Endothelial cell of umbilical vein (primary cell): Measurements from ENCODE around the gene LKAAEAR1. TPM values are rescaled to one million over a fixed set of nuclear protein-coding genes. Genes with fewer than 3 reads are reported as not detected.

ENCODE experiments used
- BruUV-seq: library from RNA; stranded (reverse); fragments of 400-500 nt; replicated peaks from 2 replicates; lab custom pipeline; 2021; lab: Mats Ljungman, UMichigan
- CTCF ChIA-PET: fragments of 300-600, 350-600 bp; sonication (Branson Sonifier 250); formaldehyde crosslinking; loops from one replicate; lab custom pipeline; 2021; ENCODE audit warnings: antibody characterized with exemption, inconsistent platforms; lab: Charles Lee
- POLR2A ChIA-PET: fragments of 300-600, 350-600 bp; sonication (Branson Sonifier 250); formaldehyde crosslinking; loops from one replicate; lab custom pipeline; 2021; ENCODE audit warnings: antibody characterized with exemption, inconsistent platforms; lab: Charles Lee
- DNase-seq: peaks from one replicate; pipeline ENCODE4 v3.0.0-alpha.2; 2011; ENCODE audit warnings: low read depth, low spot score
- FAIRE-seq: peaks from 2 replicates; lab custom pipeline; 2011; peaks lifted over from hg19 to GRCh38; lab: Jason Lieb, UNC
- H2AFZ ChIP-seq: 2 replicates; pipeline ENCODE4 v1.6.0; 2012; ENCODE audit warnings: low read depth, low read length, control low read depth, inconsistent platforms
- H3K27ac ChIP-seq: 2 replicates; pipeline ENCODE4 v1.5.1; 2011; ENCODE audit warnings: low read depth, mild to moderate bottlenecking, control low read depth, low read length, moderate library complexity; ENCODE audit not compliant: insufficient read depth
- H3K27me3 ChIP-seq, 2 experiments: 2 replicates each; pipeline versions ENCODE4 v1.6.0 to v1.6.1; 2011; ENCODE audit warnings: low read length in 2 of 2, mixed read lengths in 1 of 2; ENCODE audit not compliant: control insufficient read depth in 2 of 2, insufficient read depth in 2 of 2
- H3K36me3 ChIP-seq, 2 experiments: 2 replicates in 1 of 2; 3 replicates in 1 of 2; pipeline ENCODE4 v1.5.1; 2011; ENCODE audit warnings: low read length in 2 of 2, mild to moderate bottlenecking in 1 of 2, moderate library complexity in 1 of 2; ENCODE audit not compliant: control insufficient read depth in 2 of 2, insufficient read depth in 2 of 2; ENCODE audit errors: extremely low read depth in 1 of 2
- H3K4me1 ChIP-seq: 3 replicates; pipeline ENCODE4 v1.5.1; 2011; ENCODE audit warnings: mild to moderate bottlenecking, low read length; ENCODE audit not compliant: control insufficient read depth, insufficient read depth; ENCODE audit errors: extremely low read depth
- H3K4me2 ChIP-seq: 2 replicates; pipeline ENCODE4 v1.6.1; 2011; ENCODE audit warnings: low read length, control low read depth, mixed read lengths; ENCODE audit not compliant: insufficient read depth
- H3K4me3 ChIP-seq, 3 experiments: fragments of 200-600 bp in 1 of 3; sonication (generic), shearing (Covaris generic) in 1 of 3; replicated peaks in 1 of 3; 2 replicates each; pipeline ENCODE4 v1.5.1; 2011 to 2016; ENCODE audit warnings: control low read depth in 3 of 3, low read length in 3 of 3, mild to moderate bottlenecking in 2 of 3, inconsistent platforms in 1 of 3, low read depth in 1 of 3, moderate library complexity in 1 of 3; ENCODE audit not compliant: insufficient read depth in 1 of 3
- H3K79me2 ChIP-seq: 2 replicates; pipeline ENCODE4 v1.6.0; 2012; ENCODE audit warnings: low read length, inconsistent platforms; ENCODE audit not compliant: control insufficient read depth, insufficient read depth
- H3K9ac ChIP-seq: replicated peaks from 2 replicates; pipeline ENCODE3; 2011; ENCODE audit warnings: low read length, control low read depth; ENCODE audit not compliant: insufficient read depth; ENCODE audit errors: extremely low read depth
- H3K9me1 ChIP-seq: replicated peaks from 3 replicates; pipeline ENCODE4 v1.6.0; 2011; ENCODE audit warnings: mild to moderate bottlenecking, low read length; ENCODE audit not compliant: control insufficient read depth, insufficient read depth; ENCODE audit errors: extremely low read depth
- H3K9me3 ChIP-seq: replicated peaks from 2 replicates; pipeline ENCODE4 v1.5.1; 2012; ENCODE audit warnings: low read length, inconsistent platforms; ENCODE audit not compliant: control insufficient read depth, insufficient read depth
- H4K20me1 ChIP-seq: replicated peaks from 2 replicates; pipeline ENCODE3; 2011; ENCODE audit warnings: mild to moderate bottlenecking, low read length; ENCODE audit not compliant: control insufficient read depth, insufficient read depth; ENCODE audit errors: extremely low read depth
- CTCF ChIP-seq, 2 donors: IDR thresholded peaks; 1 replicate in 1 of 2; 2 replicates in 1 of 2; pipeline ENCODE4 v1.5.1; 2011; ENCODE audit warnings: low read length in 2 of 2, mild to moderate bottlenecking in 2 of 2, moderate library complexity in 2 of 2, control low read depth in 1 of 2, inconsistent platforms in 1 of 2, low read depth in 1 of 2; ENCODE audit not compliant: insufficient read depth in 1 of 2; ENCODE audit errors: extremely low read depth in 1 of 2
- EZH2 ChIP-seq: IDR thresholded peaks from 2 replicates; pipeline ENCODE4 v1.6.1; 2012; ENCODE audit warnings: borderline replicate concordance, low read depth, mild to moderate bottlenecking, moderate library complexity, low read length, inconsistent platforms; ENCODE audit not compliant: severe bottlenecking
- FOS ChIP-seq: IDR thresholded peaks from 2 replicates; pipeline ENCODE4 v1.6.1; 2011; ENCODE audit warnings: mild to moderate bottlenecking, low read length, moderate library complexity, borderline replicate concordance; ENCODE audit not compliant: insufficient read depth
- GATA2 ChIP-seq: IDR thresholded peaks from 2 replicates; pipeline ENCODE4 v1.7.0; 2011; ENCODE audit warnings: low read depth, mild to moderate bottlenecking, moderate library complexity, mixed read lengths, low read length; ENCODE audit not compliant: insufficient read length, insufficient read depth
- JUN ChIP-seq: IDR thresholded peaks from 2 replicates; pipeline ENCODE4 v1.6.1; 2011; ENCODE audit warnings: borderline replicate concordance, low read depth; ENCODE audit not compliant: insufficient read length, insufficient read depth
- MYC ChIP-seq: IDR thresholded peaks from one replicate; pipeline ENCODE4 v1.6.1; 2011; ENCODE audit warnings: mild to moderate bottlenecking, low read depth, low read length
- POLR2A ChIP-seq: IDR thresholded peaks from 2 replicates; pipeline ENCODE4 v1.6.1; 2012; ENCODE audit warnings: low read depth, mild to moderate bottlenecking, control low read depth, low read length
- POLR2AphosphoS5 ChIP-seq: IDR thresholded peaks from 2 replicates; pipeline ENCODE4 v1.6.1; 2012; ENCODE audit warnings: low read depth, mild to moderate bottlenecking, control low read depth, low read length, moderate library complexity; ENCODE audit not compliant: insufficient read depth
- dilution Hi-C: fragments of 300-500 bp; cut with MboI; formaldehyde crosslinking; loops from one replicate; pipeline ENCODE4 v1.15.0; 2019; ENCODE audit warnings: low sequenced_read_pairs; ENCODE audit not compliant: extremely low pct_ligation_motif_present
- intact Hi-C: fragments of 100-400 bp; cut with micrococcal nuclease; formaldehyde crosslinking; loops from one replicate; pipeline ENCODE4 v1.10.0; 2022
- polyA plus RNA-seq, 4 experiments: library from polyadenylated mRNA; depleted of rRNA in 3 of 4; stranded (reverse) in 3 of 4; unstranded in 1 of 4; fragments of >200 nt; gene quantifications; 2 replicates each; pipeline versions ENCODE4 v1.2.1 to v1.2.3, GENCODE V29; 2011 to 2012; ENCODE audit warnings: missing spikeins in 1 of 4
- total RNA-seq: library from RNA; stranded (reverse); gene quantifications from 2 replicates; pipeline ENCODE4 v1.2.3, GENCODE V29; 2021

LKAAEAR1 gene
- total and polyA plus RNA-seq, 2 donors (not counting 3 experiments of a cell fraction or from before 2014, with no cell fraction given): 0.29 TPM; not detected in 1

- H2AFZ ChIP-seq: no peak overlapping the region
- no peak overlapping the region for H3K4me2 ChIP-seq
- BruUV-seq: no TSS peak
- intact Hi-C loops: no loop called here
- CTCF ChIA-PET: interaction anchor here (0.9 to 2.3 kb wide), 5 partner anchors 10 to 532 kb away, joined by 3 to 21 read pairs (median 5); no protein-coding TSS in a partner anchor
- no peak for TF ChIP-seq POLR2A
- no peak for TF ChIP-seq GATA2
- no peak for TF ChIP-seq CTCF (IDR thresholded peaks at IDR 0.05; ENCODE audit: extremely low read depth in 1 of 2, insufficient read depth in 1 of 2, low read depth in 1 of 2, low read length in 2 of 2)
- TF ChIP-seq POLR2AphosphoS5: no peak
- TF ChIP-seq FOS: no peak
- no peak for TF ChIP-seq MYC
- TF ChIP-seq EZH2: no peak
- no peak for TF ChIP-seq JUN
- H3K4me1 ChIP-seq: no peaks in the 10 kb centered on the region
- no peaks in the 10 kb centered on the region for H3K27me3 ChIP-seq
- no peaks in the 10 kb centered on the region for H3K9me3 ChIP-seq
- no peaks in the 10 kb centered on the region for H4K20me1 ChIP-seq
- peaks cover 0 to 18% of the 10 kb centered on the region in 2 experiments for H3K36me3 ChIP-seq
- H3K79me2 ChIP-seq: no peaks in the 10 kb centered on the region
- dilution Hi-C loops: no loop called here
- H3K9ac ChIP-seq: no peak overlapping the region
- POLR2A ChIA-PET: interaction anchor here (0.7 kb wide), 1 partner anchor 47 kb away, joined by 6 read pairs; no protein-coding TSS in a partner anchor
- DNase-seq (no peak), FAIRE-seq (no peak)
- no peak overlapping the region for H3K27ac ChIP-seq
- no peaks in the 10 kb centered on the region for H3K9me1 ChIP-seq
- no peak overlapping the region for H3K4me3 ChIP-seq
Observed at GRCh38 chr20:64070244-64070993, 13.8 kb downstream of the LKAAEAR1 start.
